ENCODE data around the gene ZDHHC14.

Gene ZDHHC14

DNA sequence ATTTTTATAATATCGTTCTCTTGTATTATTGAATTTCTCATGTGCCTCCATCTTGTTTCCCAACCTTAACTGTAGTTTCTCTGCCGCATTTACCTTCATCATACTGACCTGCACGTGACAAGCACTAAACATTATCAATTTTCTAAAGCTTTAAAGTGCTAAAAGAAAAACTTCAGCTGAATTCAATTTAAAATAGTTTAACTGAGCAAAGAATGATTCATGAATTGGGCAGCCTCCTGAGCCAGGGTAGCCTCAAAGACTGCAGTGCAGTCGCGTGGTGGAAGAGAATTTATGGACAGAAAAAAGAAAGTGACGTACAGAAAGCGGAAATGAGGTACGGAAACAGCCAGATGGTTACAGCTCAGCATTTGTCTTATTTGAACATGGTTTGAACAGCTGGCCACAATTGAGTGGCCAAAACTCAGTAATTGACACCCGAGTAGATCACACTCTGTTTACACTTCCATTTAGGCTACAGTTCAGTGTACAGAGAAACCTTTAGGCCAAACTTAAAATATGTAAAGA, 4.2 kb upstream of the ZDHHC14 start:
- TF ChIP-seq CEBPB (IDR thresholded peaks at IDR 0.05) (no peak), RAD21 (IDR thresholded peaks at IDR 0.05; ENCODE audit: low read depth) (no peak), CREB1 (IDR thresholded peaks at IDR 0.05; ENCODE audit: low read depth) (no peak), ZBTB7A (IDR thresholded peaks at IDR 0.05; ENCODE audit: low read depth) (no peak), TAF1 (IDR thresholded peaks at IDR 0.05; ENCODE audit: low read depth) (no peak), NFIC (IDR thresholded peaks at IDR 0.05) (no peak), EP300 (IDR thresholded peaks at IDR 0.05; ENCODE audit: borderline replicate concordance) (no peak), EGR1 (IDR thresholded peaks at IDR 0.05) (no peak), YY1 (IDR thresholded peaks at IDR 0.05; ENCODE audit: low read depth) (no peak), TEAD4 (IDR thresholded peaks at IDR 0.05) (no peak), TCF12 (IDR thresholded peaks at IDR 0.05; ENCODE audit: low read depth) (no peak), FOXM1 (IDR thresholded peaks at IDR 0.05; ENCODE audit: borderline replicate concordance, low read depth) (no peak)
- TF ChIP-seq, protein P1, sequence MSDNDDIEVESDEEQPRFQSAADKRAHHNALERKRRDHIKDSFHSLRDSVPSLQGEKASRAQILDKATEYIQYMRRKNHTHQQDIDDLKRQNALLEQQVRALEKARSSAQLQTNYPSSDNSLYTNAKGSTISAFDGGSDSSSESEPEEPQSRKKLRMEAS (IDR thresholded peaks at IDR 0.05), result no peak
- TF ChIP-seq, protein P2, sequence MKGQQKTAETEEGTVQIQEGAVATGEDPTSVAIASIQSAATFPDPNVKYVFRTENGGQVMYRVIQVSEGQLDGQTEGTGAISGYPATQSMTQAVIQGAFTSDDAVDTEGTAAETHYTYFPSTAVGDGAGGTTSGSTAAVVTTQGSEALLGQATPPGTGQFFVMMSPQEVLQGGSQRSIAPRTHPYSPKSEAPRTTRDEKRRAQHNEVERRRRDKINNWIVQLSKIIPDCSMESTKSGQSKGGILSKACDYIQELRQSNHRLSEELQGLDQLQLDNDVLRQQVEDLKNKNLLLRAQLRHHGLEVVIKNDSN (IDR thresholded peaks at IDR 0.05), result no peak
- TF ChIP-seq, protein P3, sequence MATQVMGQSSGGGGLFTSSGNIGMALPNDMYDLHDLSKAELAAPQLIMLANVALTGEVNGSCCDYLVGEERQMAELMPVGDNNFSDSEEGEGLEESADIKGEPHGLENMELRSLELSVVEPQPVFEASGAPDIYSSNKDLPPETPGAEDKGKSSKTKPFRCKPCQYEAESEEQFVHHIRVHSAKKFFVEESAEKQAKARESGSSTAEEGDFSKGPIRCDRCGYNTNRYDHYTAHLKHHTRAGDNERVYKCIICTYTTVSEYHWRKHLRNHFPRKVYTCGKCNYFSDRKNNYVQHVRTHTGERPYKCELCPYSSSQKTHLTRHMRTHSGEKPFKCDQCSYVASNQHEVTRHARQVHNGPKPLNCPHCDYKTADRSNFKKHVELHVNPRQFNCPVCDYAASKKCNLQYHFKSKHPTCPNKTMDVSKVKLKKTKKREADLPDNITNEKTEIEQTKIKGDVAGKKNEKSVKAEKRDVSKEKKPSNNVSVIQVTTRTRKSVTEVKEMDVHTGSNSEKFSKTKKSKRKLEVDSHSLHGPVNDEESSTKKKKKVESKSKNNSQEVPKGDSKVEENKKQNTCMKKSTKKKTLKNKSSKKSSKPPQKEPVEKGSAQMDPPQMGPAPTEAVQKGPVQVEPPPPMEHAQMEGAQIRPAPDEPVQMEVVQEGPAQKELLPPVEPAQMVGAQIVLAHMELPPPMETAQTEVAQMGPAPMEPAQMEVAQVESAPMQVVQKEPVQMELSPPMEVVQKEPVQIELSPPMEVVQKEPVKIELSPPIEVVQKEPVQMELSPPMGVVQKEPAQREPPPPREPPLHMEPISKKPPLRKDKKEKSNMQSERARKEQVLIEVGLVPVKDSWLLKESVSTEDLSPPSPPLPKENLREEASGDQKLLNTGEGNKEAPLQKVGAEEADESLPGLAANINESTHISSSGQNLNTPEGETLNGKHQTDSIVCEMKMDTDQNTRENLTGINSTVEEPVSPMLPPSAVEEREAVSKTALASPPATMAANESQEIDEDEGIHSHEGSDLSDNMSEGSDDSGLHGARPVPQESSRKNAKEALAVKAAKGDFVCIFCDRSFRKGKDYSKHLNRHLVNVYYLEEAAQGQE (IDR thresholded peaks at IDR 0.05; ENCODE audit: low read depth), result no peak

DNA sequence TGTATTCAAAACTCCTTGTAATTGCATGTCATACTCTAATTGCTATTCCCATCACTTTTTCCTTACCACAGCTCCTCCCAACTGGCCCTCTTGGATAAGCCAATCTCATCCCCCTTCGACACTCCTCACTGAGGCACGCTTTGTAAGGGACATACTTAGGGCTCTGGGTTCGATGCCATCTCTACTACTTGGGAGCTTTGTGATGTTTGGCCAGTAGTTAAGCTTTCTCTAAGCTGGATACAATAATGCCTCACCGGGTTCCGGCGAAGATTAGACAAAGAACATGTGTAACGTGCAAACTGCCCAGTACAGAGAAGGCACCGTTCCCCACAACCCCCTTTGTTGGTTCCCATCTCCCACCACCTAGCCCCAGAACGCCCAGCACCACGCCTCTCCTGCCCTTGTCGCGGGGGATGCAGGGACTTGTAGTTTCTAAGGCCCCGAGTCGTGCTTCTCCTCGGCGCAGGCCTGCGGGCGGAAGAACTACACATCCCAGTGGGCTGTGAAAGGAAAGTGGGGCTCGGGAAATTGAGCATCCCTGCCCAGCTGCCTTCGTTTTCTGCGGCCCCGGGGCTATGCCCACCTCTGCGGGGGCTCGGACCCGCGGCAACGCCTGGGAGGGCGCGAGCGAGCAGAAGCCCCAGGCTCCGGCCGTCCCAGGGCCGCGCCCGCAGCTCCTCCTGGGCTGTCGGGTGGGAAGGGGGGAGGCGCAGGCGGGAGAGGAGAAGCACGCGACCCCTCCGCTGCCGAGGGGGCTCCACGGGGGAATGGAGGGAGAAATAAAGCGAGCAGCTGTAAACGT, 1.1 kb upstream of the ZDHHC14 start:
- TF ChIP-seq TCF12 (IDR thresholded peaks at IDR 0.05; ENCODE audit: low read depth), result peak; percentile 27; the same call in 1 of the 2 replicates
- TF ChIP-seq, protein P1 (IDR thresholded peaks at IDR 0.05), result peak; percentile 66
- no peak for TF ChIP-seq CREB1 (IDR thresholded peaks at IDR 0.05; ENCODE audit: low read depth)
- no peak for TF ChIP-seq YY1 (IDR thresholded peaks at IDR 0.05; ENCODE audit: low read depth)
- TF ChIP-seq TEAD4 (IDR thresholded peaks at IDR 0.05), result no peak
- TF ChIP-seq TAF1 (IDR thresholded peaks at IDR 0.05; ENCODE audit: low read depth), result peak; percentile 22; the same call in 1 of the 2 replicates
- peak; percentile 98 for TF ChIP-seq ZBTB7A (IDR thresholded peaks at IDR 0.05; ENCODE audit: low read depth)

- TF ChIP-seq NFIC (IDR thresholded peaks at IDR 0.05), result no peak
- peak; percentile 72; the same call in 1 of the 2 replicates for TF ChIP-seq ZBTB7A (IDR thresholded peaks at IDR 0.05; ENCODE audit: low read depth)
Observed at GRCh38 chr6:157380458-157380778, 572 bp upstream of the ZDHHC14 start.

GRCh38 chr6:157381631-157382621, 936 bp downstream of the ZDHHC14 start:
- TF ChIP-seq, protein P2 (IDR thresholded peaks at IDR 0.05), result no peak
- TF ChIP-seq CREB1 (IDR thresholded peaks at IDR 0.05; ENCODE audit: low read depth) (no peak), EGR1 (IDR thresholded peaks at IDR 0.05) (no peak)

- TF ChIP-seq EGR1 (IDR thresholded peaks at IDR 0.05), result no peak
- TF ChIP-seq NFIC (IDR thresholded peaks at IDR 0.05), result no peak
- TF ChIP-seq YY1 (IDR thresholded peaks at IDR 0.05; ENCODE audit: low read depth), result no peak
- no peak for TF ChIP-seq ZBTB7A (IDR thresholded peaks at IDR 0.05; ENCODE audit: low read depth)
- TF ChIP-seq RAD21 (IDR thresholded peaks at IDR 0.05; ENCODE audit: low read depth), result no peak
- TF ChIP-seq CREB1 (IDR thresholded peaks at IDR 0.05; ENCODE audit: low read depth), result no peak
- no peak for TF ChIP-seq FOXM1 (IDR thresholded peaks at IDR 0.05; ENCODE audit: borderline replicate concordance, low read depth)
- TF ChIP-seq TCF12 (IDR thresholded peaks at IDR 0.05; ENCODE audit: low read depth), result no peak
- TF ChIP-seq, protein P1 (IDR thresholded peaks at IDR 0.05), result no peak
Observed at GRCh38 chr6:157382821-157383220, 1.8 kb downstream of the ZDHHC14 start.

- TF ChIP-seq EGR1 (IDR thresholded peaks at IDR 0.05), result no peak
- no peak for TF ChIP-seq YY1 (IDR thresholded peaks at IDR 0.05; ENCODE audit: low read depth)
- TF ChIP-seq, protein P2 (IDR thresholded peaks at IDR 0.05), result no peak
- no peak for TF ChIP-seq CEBPB (IDR thresholded peaks at IDR 0.05)
Observed at GRCh38 chr6:157383471-157383870, 2.5 kb downstream of the ZDHHC14 start.
